ENCODE measurements around the gene NDUFS2. TPM values are rescaled to one million over a fixed set of nuclear protein-coding genes. Genes with fewer than 3 reads are reported as not detected.
"Not testable (repeated sequence)": the region's sequence is repeated elsewhere in the genome, so short reads cannot be mapped to it uniquely, and the experiment has no call there.

The NDUFS2 gene
- total RNA-seq, 2 experiments from 2014 or later = 126 to 130 TPM

DNA sequence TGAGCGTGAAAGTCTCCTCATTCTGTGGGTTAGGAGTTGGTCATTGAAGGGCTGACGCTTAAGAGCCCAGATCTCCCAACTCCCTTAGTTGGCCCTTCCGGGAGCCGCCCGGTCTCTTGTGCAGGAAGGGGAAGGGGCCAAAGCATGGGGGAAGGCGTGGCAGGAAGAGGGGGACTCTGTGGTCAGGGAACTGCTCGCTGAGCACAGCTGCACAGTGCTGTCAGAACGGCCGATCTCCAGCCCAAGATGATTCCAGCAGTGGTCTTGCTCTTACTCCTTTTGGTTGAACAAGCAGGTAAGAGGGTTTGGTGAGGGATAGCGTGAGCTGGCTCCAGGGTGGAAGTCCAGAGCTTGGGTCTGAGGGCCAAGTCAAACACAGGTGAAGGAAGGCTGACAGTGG lies 12.9 kb downstream of the NDUFS2 start, which contains the start of gene FCER1G:
FCER1G (plus strand) TSS at position 220 of the 400 bp plus-strand sequence; CDS start at position 247, 27 bp downstream.
- intact Hi-C loops (cut with micrococcal nuclease) = no loop called here
- no peak within 1 kb of the TSS for H3K27ac Mint-ChIP-seq

DNA sequence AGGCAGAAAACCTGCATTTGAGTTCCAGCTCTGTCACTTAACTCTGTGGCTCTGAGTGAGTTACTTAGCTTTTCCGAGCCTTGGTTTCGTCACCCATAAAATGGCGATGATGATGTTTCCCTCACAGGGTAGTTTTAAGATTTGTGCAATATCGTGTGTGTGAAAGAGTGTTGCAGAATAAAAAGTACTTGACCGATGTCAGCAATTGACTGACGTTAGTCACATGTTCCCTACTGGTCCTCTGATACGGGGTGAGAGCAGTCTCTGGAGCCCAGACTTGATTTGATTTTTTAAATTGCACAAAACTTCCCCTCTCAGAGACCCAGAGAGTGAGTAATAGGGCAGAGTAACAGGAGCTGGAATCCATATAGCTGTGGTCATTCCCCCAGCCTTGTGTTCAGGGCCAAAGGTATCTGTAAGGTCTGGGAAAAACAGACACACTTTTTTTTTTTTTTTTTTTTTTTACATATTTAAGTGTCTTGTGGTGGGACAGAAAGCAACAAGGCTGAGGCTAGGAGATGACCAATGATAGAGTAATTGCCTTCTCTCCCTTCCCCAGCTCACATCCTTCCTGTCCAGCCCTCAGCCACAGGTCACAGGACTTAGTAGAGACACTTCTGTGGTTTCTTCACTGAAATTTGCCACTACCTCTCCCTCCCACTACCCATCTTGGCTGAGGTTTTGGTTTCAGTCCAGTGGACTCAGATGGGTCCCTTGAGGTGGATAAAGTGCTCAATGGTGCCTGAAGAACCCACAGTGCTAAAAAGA lies 15.0 kb downstream of the NDUFS2 start:
- H3K9me3 Mint-ChIP-seq = no peaks in the 10 kb centered on the region
- DNase-seq = no peak
- no peak overlapping the region for H3K27ac Mint-ChIP-seq
- intact Hi-C loops (cut with micrococcal nuclease) = no loop called here
- H3K4me3 Mint-ChIP-seq = no peak overlapping the region
- CTCF ChIA-PET = interaction anchor here (0.9 to 13.2 kb wide), 5 partner anchors 9 to 165 kb away, joined by 4 to 196 read pairs (median 16); partner anchors contain the start of genes NDUFS2 and TOMM40L
- no peaks in the 10 kb centered on the region for H3K27me3 Mint-ChIP-seq (ENCODE audit: low read depth)
- peaks cover 55% of the 10 kb centered on the region for H3K4me1 Mint-ChIP-seq (ENCODE audit: low read depth)
- H3K36me3 Mint-ChIP-seq (ENCODE audit: low read depth) = peaks cover 25% of the 10 kb centered on the region

More for the DNA sequence above, 12.9 kb downstream of the NDUFS2 start, which contains the start of gene FCER1G:
- CTCF ChIA-PET = interaction anchor here (3.1 kb wide), 1 partner anchor 11 kb away, joined by 20 read pairs; the partner anchor contains the start of gene TOMM40L
- H3K4me3 Mint-ChIP-seq = no peak within 1 kb of the TSS
- no peaks in the 10 kb centered on the region for H3K9me3 Mint-ChIP-seq
- peaks cover 36% of the 10 kb centered on the region for H3K36me3 Mint-ChIP-seq (ENCODE audit: low read depth)
- no peak for DNase-seq
- no peaks in the 10 kb centered on the region for H3K27me3 Mint-ChIP-seq (ENCODE audit: low read depth)
- peaks cover 44% of the 10 kb centered on the region for H3K4me1 Mint-ChIP-seq (ENCODE audit: low read depth)

DNA sequence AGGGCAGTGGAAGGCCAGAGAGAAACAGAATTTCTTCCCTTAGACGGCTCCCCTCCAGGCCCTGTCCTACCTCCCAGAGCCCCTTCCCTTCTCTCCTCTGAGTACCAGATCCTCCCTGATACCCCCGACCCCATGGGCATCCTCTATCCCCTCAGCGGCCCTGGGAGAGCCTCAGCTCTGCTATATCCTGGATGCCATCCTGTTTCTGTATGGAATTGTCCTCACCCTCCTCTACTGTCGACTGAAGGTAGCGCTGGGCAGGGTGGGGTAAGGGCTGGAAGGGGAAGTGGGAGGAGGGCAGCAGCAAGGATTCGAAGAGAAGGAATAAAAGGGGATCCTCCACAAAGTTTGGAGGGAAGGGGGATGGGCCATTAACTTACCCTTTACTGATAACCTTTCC lies 15.7 kb downstream of the NDUFS2 start:
- H3K9me3 Mint-ChIP-seq = no peaks in the 10 kb centered on the region
- no peak overlapping the region for H3K4me3 Mint-ChIP-seq
- no peak overlapping the region for H3K27ac Mint-ChIP-seq
- H3K36me3 Mint-ChIP-seq (ENCODE audit: low read depth) = peaks cover 22% of the 10 kb centered on the region
- H3K27me3 Mint-ChIP-seq (ENCODE audit: low read depth) = no peaks in the 10 kb centered on the region
- intact Hi-C loops (cut with micrococcal nuclease) = no loop called here
- peaks cover 55% of the 10 kb centered on the region for H3K4me1 Mint-ChIP-seq (ENCODE audit: low read depth)
- no peak for DNase-seq
- CTCF ChIA-PET = interaction anchor here (0.6 to 13.2 kb wide), 5 partner anchors 8 to 73 kb away, joined by 3 to 196 read pairs (median 16); partner anchors contain the start of genes NDUFS2 and TOMM40L

DNA sequence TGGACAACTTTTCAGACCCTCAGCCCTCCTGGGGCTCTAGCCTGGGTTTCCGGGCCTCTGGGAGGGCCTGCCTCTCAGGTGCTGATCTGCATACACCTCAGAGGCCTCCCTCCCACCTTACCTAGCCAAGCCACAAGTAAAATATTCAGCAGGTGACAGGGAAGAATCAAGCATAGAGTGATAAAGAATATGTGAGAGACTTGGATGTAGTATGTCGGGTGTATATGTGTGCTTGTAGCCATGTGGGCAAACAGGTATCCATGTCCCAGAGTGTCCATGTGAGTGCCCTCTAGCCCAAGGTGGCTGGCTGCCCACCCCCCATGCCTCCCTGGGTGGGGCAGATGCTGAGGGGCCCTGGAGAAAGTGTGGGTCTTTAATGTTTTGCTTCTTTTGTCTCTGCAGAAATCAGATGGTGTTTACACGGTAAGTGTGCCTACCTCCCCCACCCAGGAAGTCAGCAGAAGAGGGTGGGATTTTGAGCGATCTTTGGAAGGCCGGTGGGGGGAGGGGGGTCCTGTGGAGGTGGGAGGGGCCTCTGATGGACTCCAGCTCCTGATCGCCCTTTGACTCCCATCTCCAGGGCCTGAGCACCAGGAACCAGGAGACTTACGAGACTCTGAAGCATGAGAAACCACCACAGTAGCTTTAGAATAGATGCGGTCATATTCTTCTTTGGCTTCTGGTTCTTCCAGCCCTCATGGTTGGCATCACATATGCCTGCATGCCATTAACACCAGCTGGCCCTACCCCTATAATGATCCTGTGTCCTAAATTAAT lies 16.3 kb downstream of the NDUFS2 start:
- peaks cover 55% of the 10 kb centered on the region for H3K4me1 Mint-ChIP-seq (ENCODE audit: low read depth)
- CTCF ChIA-PET = interaction anchor here (0.6 to 13.2 kb wide), 8 partner anchors 8 to 164 kb away, joined by 3 to 196 read pairs (median 5); partner anchors contain the start of genes NDUFS2 and PPOX
- no peaks in the 10 kb centered on the region for H3K9me3 Mint-ChIP-seq
- H3K27ac Mint-ChIP-seq = peak overlapping the region; percentile 29
- intact Hi-C loops (cut with micrococcal nuclease) = no loop called here
- no peak for DNase-seq
- no peaks in the 10 kb centered on the region for H3K27me3 Mint-ChIP-seq (ENCODE audit: low read depth)
- H3K36me3 Mint-ChIP-seq (ENCODE audit: low read depth) = peaks cover 17% of the 10 kb centered on the region
- H3K4me3 Mint-ChIP-seq = no peak overlapping the region

DNA sequence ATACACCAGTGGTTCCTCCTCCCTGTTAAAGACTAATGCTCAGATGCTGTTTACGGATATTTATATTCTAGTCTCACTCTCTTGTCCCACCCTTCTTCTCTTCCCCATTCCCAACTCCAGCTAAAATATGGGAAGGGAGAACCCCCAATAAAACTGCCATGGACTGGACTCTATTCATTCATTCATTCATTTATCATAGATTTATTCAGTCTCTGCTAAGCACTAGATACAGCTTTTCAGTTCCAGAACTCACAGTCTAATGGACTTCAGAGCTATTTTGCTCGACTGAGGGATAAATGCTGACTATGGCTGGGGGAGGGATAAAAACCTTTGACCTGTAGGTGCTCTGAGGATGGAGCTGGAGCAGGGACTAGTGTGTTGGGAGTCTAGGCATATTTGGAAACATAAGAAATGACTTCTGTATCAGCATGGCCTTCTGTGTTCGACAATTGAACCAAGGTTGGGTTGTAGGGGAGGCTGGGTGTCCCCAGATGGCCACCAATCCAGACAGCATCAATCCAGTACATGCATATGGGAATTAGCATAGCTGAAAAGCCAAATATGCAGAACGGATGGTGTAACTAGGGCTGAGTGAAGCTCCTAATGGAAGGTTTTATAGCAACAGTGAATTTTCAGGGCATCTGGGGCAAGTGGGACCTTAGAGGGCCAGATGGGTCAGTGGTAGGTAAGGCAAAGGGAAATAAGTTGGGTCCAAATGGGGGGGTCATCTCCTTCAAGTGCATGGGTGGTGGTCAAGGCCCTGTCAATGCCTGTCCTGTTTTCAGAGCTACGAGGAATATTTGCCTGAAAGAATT lies 17.1 kb downstream of the NDUFS2 start:
- no peaks in the 10 kb centered on the region for H3K27me3 Mint-ChIP-seq (ENCODE audit: low read depth)
- H3K4me1 Mint-ChIP-seq (ENCODE audit: low read depth) = peaks cover 55% of the 10 kb centered on the region
- no peak overlapping the region for H3K27ac Mint-ChIP-seq
- no peak for DNase-seq
- H3K4me3 Mint-ChIP-seq = no peak overlapping the region
- intact Hi-C loops (cut with micrococcal nuclease) = no loop called here
- peaks cover 10% of the 10 kb centered on the region for H3K36me3 Mint-ChIP-seq (ENCODE audit: low read depth)
- no peaks in the 10 kb centered on the region for H3K9me3 Mint-ChIP-seq
- CTCF ChIA-PET = interaction anchor here (0.6 to 13.2 kb wide), 9 partner anchors 10 to 163 kb away, joined by 3 to 196 read pairs (median 4); partner anchors contain the start of genes NDUFS2 and PPOX

DNA sequence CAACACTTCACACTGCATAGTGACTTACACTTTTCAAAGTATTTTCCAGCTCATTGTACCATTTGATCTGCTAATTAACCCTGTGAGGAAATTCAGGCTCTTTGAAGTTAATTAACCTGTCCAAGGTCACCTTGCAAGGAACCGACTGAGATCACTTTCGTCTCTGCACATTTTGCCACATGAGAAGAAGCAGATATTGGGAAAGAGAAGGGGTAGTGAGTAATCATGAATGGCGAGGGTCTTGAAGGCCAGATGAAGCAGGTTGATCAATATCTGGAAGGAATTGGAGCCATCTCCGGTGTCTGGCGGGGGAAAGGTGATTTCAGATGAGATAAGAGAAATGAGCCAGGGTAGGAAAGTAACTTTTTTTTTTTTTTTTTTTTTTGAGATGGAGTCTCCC lies 17.8 kb downstream of the NDUFS2 start:
- Mint-ChIP-seq H3K4me3 (no peak overlapping the region), H3K36me3 (ENCODE audit: low read depth) (peaks cover 3% of the 10 kb centered on the region), H3K27me3 (ENCODE audit: low read depth) (no peaks in the 10 kb centered on the region), H3K4me1 (ENCODE audit: low read depth) (peaks cover 52% of the 10 kb centered on the region), H3K9me3 (no peaks in the 10 kb centered on the region), H3K27ac (no peak overlapping the region)
- intact Hi-C loops (cut with micrococcal nuclease) = no loop called here
- DNase-seq = no peak
- CTCF ChIA-PET = interaction anchor here (0.8 to 13.2 kb wide), 6 partner anchors 9 to 163 kb away, joined by 3 to 196 read pairs (median 11); partner anchors contain the start of gene NDUFS2

DNA sequence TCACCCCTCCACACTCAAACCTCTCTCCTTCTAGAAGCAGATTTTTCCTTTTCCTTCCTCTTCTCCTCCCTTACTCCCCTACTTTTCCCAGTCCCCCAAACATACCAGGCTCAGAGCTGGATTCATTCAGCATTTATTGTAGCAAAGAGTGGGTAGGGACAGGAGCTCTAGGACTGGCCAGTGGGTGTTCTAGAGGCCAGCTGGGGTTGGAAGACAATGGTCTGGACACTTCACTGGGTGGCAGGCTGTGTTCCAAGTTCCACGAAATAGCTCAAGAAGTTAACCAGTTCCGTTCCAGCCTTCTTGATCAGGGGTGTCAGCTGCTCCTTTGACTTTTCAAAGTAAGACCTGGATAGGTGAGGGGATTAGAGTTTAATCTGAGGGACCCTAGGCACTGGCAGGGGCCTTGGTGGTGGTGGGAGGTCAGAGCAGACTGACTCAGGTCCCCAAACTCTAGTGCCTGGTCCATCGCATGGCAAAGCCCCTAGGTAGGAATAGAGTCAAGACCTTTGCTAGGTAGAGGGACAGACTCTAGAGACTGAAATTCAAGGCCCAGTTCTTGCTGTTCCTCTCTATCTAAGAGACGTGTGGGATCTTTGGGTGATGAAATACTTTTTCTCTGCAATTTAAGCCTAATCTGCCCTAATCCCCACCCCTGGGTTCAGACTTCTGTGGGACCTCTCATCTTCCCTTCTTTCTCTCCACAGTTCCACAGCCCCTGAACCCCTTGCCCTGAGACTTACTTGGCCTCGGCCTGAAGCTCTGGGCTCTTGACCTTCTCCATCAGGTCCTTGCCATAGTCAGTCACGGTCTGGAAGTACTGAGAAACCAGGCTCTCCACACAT lies 20.2 kb downstream of the NDUFS2 start:
- H3K36me3 Mint-ChIP-seq (ENCODE audit: low read depth) = peaks cover 2% of the 10 kb centered on the region
- CTCF ChIA-PET = interaction anchor here (0.6 to 13.2 kb wide), 10 partner anchors 15 to 265 kb away, joined by 3 to 196 read pairs (median 4); partner anchors contain the start of genes NDUFS2, PCP4L1 and PPOX
- no peak overlapping the region for H3K4me3 Mint-ChIP-seq
- H3K9me3 Mint-ChIP-seq = no peaks in the 10 kb centered on the region
- peaks cover 58% of the 10 kb centered on the region for H3K4me1 Mint-ChIP-seq (ENCODE audit: low read depth)
- no peaks in the 10 kb centered on the region for H3K27me3 Mint-ChIP-seq (ENCODE audit: low read depth)
- DNase-seq = no peak
- no peak overlapping the region for H3K27ac Mint-ChIP-seq
- intact Hi-C loops (cut with micrococcal nuclease) = no loop called here

DNA sequence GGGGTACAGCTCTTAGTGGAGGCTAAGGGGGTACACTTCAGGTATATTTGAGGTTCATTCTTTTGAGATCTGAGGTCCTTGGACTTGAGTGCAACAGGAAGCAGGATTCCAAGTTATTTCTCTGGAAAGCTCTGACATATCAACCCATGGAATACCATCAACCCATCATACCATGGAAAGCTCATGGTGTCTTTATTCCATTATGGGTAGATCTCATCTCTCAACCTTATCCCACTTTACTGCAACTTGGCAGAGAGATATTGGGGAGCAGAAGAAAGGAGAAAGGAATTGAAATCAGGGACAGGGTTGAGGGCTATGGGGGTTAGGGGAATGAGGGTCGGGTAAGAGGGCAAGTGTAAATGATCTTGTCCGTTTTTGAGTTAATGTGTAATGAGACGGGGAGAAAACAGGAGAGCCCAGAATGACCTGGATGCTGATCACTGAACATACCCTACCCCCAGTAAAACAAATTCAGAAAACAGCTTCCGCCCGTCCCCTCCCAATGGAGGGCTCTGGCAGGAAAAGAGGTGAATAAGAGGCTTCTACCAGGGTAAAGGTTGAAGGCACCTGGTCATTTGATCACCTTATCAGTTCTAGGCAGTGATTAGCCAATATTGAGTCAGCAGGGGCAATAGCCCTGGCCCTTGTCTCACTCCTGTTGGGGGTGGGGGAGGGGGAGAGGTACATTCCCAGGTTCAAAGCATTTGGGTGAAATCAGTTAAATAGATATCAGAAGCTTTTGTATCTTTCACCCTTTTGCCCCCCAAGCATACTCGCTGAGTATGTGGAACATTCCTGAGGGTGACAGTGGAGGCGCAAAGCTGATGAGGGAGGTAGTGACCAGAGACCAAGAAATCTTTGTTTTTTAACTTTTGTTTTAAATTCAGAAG lies 21.9 kb downstream of the NDUFS2 start:
- CTCF ChIA-PET = interaction anchor here (0.6 to 13.2 kb wide), 8 partner anchors 17 to 158 kb away, joined by 3 to 196 read pairs (median 16); partner anchors contain the start of genes ADAMTS4 and NDUFS2
- H3K27ac Mint-ChIP-seq = no peak overlapping the region
- H3K9me3 Mint-ChIP-seq = no peaks in the 10 kb centered on the region
- H3K27me3 Mint-ChIP-seq (ENCODE audit: low read depth) = no peaks in the 10 kb centered on the region
- no peak for DNase-seq
- no peak overlapping the region for H3K4me3 Mint-ChIP-seq
- intact Hi-C loops (cut with micrococcal nuclease) = no loop called here
- H3K36me3 Mint-ChIP-seq (ENCODE audit: low read depth) = peaks cover 17% of the 10 kb centered on the region
- peaks cover 49% of the 10 kb centered on the region for H3K4me1 Mint-ChIP-seq (ENCODE audit: low read depth)

DNA sequence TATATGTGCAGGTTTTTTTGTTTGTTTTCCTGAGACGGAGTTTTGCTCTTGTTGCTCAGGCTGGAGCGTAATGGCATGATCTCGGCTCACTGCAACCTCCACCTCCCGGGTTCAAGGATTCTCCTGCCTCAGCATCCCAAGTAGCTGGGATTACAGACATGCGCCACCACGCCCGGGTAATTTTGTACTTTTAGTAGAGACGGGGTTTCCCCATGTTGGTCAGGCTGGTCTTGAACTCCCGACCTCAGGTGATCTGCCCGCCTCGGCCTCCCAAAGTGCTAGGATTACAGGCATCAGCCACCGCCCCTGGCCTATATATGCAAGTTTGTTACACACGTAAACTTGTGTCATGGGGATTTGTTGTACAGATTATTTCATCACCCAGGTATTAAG lies 22.5 kb downstream of the NDUFS2 start:
- peak overlapping the region; percentile 86 for H3K27ac Mint-ChIP-seq
- not testable (repeated sequence) for H3K4me3 Mint-ChIP-seq; H3K27me3 Mint-ChIP-seq (ENCODE audit: low read depth); DNase-seq; H3K9me3 Mint-ChIP-seq
- H3K4me1 Mint-ChIP-seq (ENCODE audit: low read depth) = peaks cover 42% of the 10 kb centered on the region
- intact Hi-C loops (cut with micrococcal nuclease) = loop anchor here (1.0 to 5.0 kb wide), 7 partner anchors 14 to 143 kb away; partner anchors contain the start of genes CFAP126, NDUFS2, PPOX and SDHC
- CTCF ChIA-PET = interaction anchor here (1.5 to 13.2 kb wide), 8 partner anchors 8 to 158 kb away, joined by 7 to 196 read pairs (median 29); partner anchors contain the start of genes CFAP126, FCER1G and NDUFS2
- H3K36me3 Mint-ChIP-seq (ENCODE audit: low read depth) = peaks cover 22% of the 10 kb centered on the region

DNA sequence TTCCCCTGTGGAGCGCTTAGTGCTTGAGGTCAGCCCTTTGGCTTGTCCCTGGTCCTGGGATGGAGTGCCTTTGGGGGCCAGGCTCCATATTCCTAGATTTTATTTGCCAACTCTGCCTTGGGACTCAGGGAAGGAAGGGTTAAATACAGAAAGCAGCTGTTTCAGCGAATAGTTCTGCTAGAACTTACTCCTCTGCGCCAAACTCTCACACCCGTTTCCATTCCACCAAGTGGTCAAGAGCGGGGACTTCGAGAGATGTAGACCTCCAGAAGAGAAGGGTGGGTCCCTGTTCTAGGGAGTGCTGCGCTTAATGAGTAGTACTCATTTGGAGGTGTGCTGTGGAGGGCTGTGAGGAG lies 23.0 kb downstream of the NDUFS2 start:
- CTCF ChIA-PET = interaction anchor here (0.8 to 13.2 kb wide), 28 partner anchors 9 to 157 kb away, joined by 3 to 196 read pairs (median 6); partner anchors contain the start of genes ADAMTS4, B4GALT3, CFAP126 and FCER1G
- no peak overlapping the region for H3K4me3 Mint-ChIP-seq
- peak; percentile 15 for DNase-seq
- H3K4me1 Mint-ChIP-seq (ENCODE audit: low read depth) = peaks cover 38% of the 10 kb centered on the region
- intact Hi-C loops (cut with micrococcal nuclease) = loop anchor here (1.0 to 5.0 kb wide), 7 partner anchors 15 to 142 kb away; partner anchors contain the start of genes CFAP126, NDUFS2, PPOX and SDHC
- no peaks in the 10 kb centered on the region for H3K27me3 Mint-ChIP-seq (ENCODE audit: low read depth)
- peak overlapping the region; percentile 86 for H3K27ac Mint-ChIP-seq
- no peaks in the 10 kb centered on the region for H3K9me3 Mint-ChIP-seq
- peaks cover 22% of the 10 kb centered on the region for H3K36me3 Mint-ChIP-seq (ENCODE audit: low read depth)

All from activated naive CD4-positive, alpha-beta T cell treated with anti-CD3 and anti-CD28 coated beads for 36 hours (primary cell).